Left lung (tissue), 10 donors: ENCODE measurements around the gene RBM6. TPM values are rescaled to one million over a fixed set of nuclear protein-coding genes. Genes with fewer than 3 reads are reported as not detected.

ENCODE experiments used
- ATAC-seq: fragments of 200-7000 bp; cut with Tn5 transposase; one replicate; pipeline ENCODE4 v1.9.1; 2020; ENCODE audit warnings: moderate library complexity
- DNase-seq, 4 donors: peaks; one replicate each; pipeline ENCODE4 v3.0.0-alpha.2; 2013 to 2020
- H3K27ac ChIP-seq, 2 donors: fragments of 200-600 bp; sonication (generic) in 1 of 2; one replicate each; pipeline versions ENCODE4 v1.5.0 to v1.8.0; 2020 to 2021
- H3K27me3 ChIP-seq, 2 donors: fragments of 200-600 bp; sonication (generic) in 1 of 2; one replicate each; pipeline versions ENCODE4 v1.5.0 to v1.8.0; 2020 to 2021
- H3K36me3 ChIP-seq, 2 donors: fragments of 200-600 bp; sonication (generic) in 1 of 2; one replicate each; pipeline versions ENCODE4 v1.5.0 to v1.8.0; 2020 to 2021
- H3K4me1 ChIP-seq, 2 donors: fragments of 200-600 bp; one replicate each; pipeline ENCODE4 v1.8.0; 2021
- H3K4me3 ChIP-seq, 2 donors: fragments of 200-600 bp; sonication (generic) in 1 of 2; one replicate each; pipeline versions ENCODE4 v1.5.0 to v1.8.0; 2020 to 2021; ENCODE audit warnings: mild to moderate bottlenecking in 1 of 2
- H3K9me3 ChIP-seq, 2 donors: fragments of 200-600 bp; sonication (generic) in 1 of 2; one replicate each; pipeline versions ENCODE4 v1.5.0 to v1.8.0; 2020 to 2021
- CTCF ChIP-seq, 2 donors: fragments of 200-600 bp; sonication (generic) in 1 of 2; IDR thresholded peaks; one replicate each; pipeline versions ENCODE4 v1.5.0 to v1.8.0; 2021; ENCODE audit warnings: antibody characterized with exemption in 2 of 2
- intact Hi-C, 2 donors: fragments of 100-400 bp; cut with DNase I; formaldehyde crosslinking; loops; one replicate each; pipeline versions ENCODE4 v1.11.2 to v1.14.2; 2022
- polyA plus RNA-seq, 6 donors: library from polyadenylated mRNA; unstranded; fragments of 120-200 nt; gene quantifications; one replicate each; pipeline ENCODE4 v1.2.1, GENCODE V29; 2013; ENCODE audit not compliant: insufficient read length in 6 of 6
- total RNA-seq, 2 donors: library from RNA; stranded (reverse); fragmentation: NEBNext Ultra II Directional; extraction: Animal tissue kit (Norgen Biotek cat#: 25700); gene quantifications; one replicate each; pipeline ENCODE4 v1.2.1, GENCODE V29; 2021
- donor health status: DM: no; HTN: yes; CAD: no.
- donor health status: DM: no; HTN: no; CAD: no.

RBM6 gene
- total and polyA plus RNA-seq, 8 donors: 59.6 to 232 (median 168) TPM

- Histone ChIP-seq H3K9me3 (no peaks in the 10 kb centered on the region), H3K27me3 (no peaks in the 10 kb centered on the region), H3K27ac (no peak overlapping the region), H3K36me3 (peaks cover 3 to 58% of the 10 kb centered on the region in 2 donors), H3K4me1 (no peaks in the 10 kb centered on the region), H3K4me3 (no peak overlapping the region)
- DNase-seq: no peak
- ATAC-seq: no peak
- intact Hi-C loops: no loop called here
- no peak for TF ChIP-seq CTCF (IDR thresholded peaks at IDR 0.05)
Measured at GRCh38 chr3:50003216-50003615, 63.3 kb downstream of the RBM6 start.

- no peaks in the 10 kb centered on the region for H3K27me3 ChIP-seq
- no peak for TF ChIP-seq CTCF (IDR thresholded peaks at IDR 0.05)
- DNase-seq (no peak), ATAC-seq (no peak)
- H3K4me3 ChIP-seq: no peak overlapping the region
- intact Hi-C loops: no loop called here
- H3K9me3 ChIP-seq: no peaks in the 10 kb centered on the region
- peaks cover 3 to 52% of the 10 kb centered on the region in 2 donors for H3K36me3 ChIP-seq
- no peaks in the 10 kb centered on the region for H3K4me1 ChIP-seq
- H3K27ac ChIP-seq: no peak overlapping the region
Measured at GRCh38 chr3:50003824-50004223, 63.9 kb downstream of the RBM6 start.

- no peak overlapping the region for H3K4me3 ChIP-seq
- ATAC-seq: peak; percentile 69
- H3K9me3 ChIP-seq: no peaks in the 10 kb centered on the region
- intact Hi-C loops: no loop called here
- no peaks in the 10 kb centered on the region for H3K27me3 ChIP-seq
- no peak for DNase-seq
- H3K4me1 ChIP-seq: no peaks in the 10 kb centered on the region
- peaks cover 0 to 46% of the 10 kb centered on the region in 2 donors for H3K36me3 ChIP-seq
- no peak overlapping the region for H3K27ac ChIP-seq
- TF ChIP-seq CTCF (IDR thresholded peaks at IDR 0.05): no peak
Measured at GRCh38 chr3:50008931-50009330, 69.0 kb downstream of the RBM6 start.

GRCh38 chr3:50010959-50011358 is 71.0 kb downstream of the RBM6 start:
- intact Hi-C loops: no loop called here
- TF ChIP-seq CTCF (IDR thresholded peaks at IDR 0.05): no peak
- no peak overlapping the region for H3K4me3 ChIP-seq
- H3K9me3 ChIP-seq: no peaks in the 10 kb centered on the region
- H3K36me3 ChIP-seq: peaks cover 0 to 45% of the 10 kb centered on the region in 2 donors
- no peaks in the 10 kb centered on the region for H3K27me3 ChIP-seq
- ATAC-seq (no peak), DNase-seq (no peak)
- H3K4me1 ChIP-seq: no peaks in the 10 kb centered on the region
- no peak overlapping the region for H3K27ac ChIP-seq

- Histone ChIP-seq H3K36me3 (peaks cover 0 to 43% of the 10 kb centered on the region in 2 donors), H3K4me1 (no peaks in the 10 kb centered on the region), H3K27ac (no peak overlapping the region), H3K4me3 (no peak overlapping the region), H3K27me3 (no peaks in the 10 kb centered on the region), H3K9me3 (no peaks in the 10 kb centered on the region)
- ATAC-seq (no peak), DNase-seq (no peak)
- TF ChIP-seq CTCF (IDR thresholded peaks at IDR 0.05): no peak
- intact Hi-C loops: no loop called here
Measured at GRCh38 chr3:50015918-50016317, 76.0 kb downstream of the RBM6 start.
